NCI-H510A treated with DMSO at 0.1 percent for 48 hours (cell line): ENCODE results near the gene CST11.
"Not testable (repeated sequence)": the region's sequence is repeated elsewhere in the genome, so short reads cannot be mapped to it uniquely, and the experiment has no call there.

ENCODE experiments used
- DNase-seq: peaks from one replicate; lab custom pipeline; 2025; lab: John Stamatoyannopoulos, UW

Gene CST11, protein sequence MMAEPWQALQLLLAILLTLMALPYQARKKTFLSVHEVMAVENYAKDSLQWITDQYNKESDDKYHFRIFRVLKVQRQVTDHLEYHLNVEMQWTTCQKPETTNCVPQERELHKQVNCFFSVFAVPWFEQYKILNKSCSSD

DNA sequence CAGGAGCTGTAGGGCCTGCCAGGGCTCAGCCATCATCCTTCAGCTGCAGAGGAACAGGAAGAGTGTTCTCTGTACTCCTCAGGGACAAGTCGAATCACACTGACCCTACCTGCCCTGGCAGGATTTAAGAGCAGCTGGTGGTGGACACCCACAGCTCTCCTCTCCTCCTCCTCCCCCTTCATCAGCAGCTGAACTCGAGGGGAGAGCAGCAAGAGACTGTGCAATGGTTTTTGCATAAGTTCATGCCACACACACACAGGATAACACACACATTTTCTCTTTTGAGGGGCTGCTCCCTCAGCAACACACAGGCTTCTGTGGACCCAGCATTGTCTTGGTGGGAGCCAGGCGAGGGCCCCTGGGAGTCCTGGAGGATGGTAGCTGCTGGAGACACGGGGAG is at the start of gene CST11:
Gene CST11 (minus strand): TSS at position 101 of the 400 bp plus-strand sequence. CDS start 65 bp downstream, at position 36.
- no peak for DNase-seq

DNA sequence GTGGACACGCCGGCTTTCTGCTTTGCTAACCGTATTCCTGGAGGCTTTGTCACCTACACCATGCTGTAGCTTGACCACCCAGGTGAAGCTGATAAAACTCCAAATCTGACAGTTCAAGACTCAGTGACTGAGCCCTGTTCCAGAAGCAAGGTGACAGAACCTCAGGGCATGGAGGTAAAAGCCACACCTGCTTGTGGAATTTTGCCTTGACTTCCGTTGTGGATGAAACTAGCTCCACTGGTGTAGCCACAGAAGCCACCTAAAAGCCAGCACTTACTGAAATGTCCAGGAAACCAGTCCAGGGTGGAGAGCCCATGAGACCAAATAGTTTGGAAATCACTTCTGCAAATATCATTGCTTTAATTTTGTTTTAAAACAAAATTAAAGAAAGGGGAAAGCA is 49.2 kb upstream of the CST11 start:
- DNase-seq: no peak

DNA sequence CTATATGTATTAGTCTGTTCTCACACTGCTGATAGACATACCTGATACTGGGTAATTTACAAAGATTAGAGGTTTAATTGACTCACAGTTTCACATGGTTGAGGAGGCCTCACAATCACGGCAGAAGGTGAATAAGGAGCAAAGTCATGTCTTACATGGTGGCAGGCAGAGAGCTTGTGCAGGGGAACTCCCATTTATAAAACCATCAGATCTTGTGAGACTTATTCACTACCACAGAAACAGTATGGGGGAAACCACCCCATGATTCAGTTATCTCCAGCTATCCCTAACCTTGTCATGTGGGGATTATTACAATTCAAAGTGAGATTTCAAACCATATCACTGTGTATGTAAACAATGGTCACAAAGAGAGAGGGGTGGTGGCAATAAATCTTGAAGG is 44.9 kb upstream of the CST11 start:
- no peak for DNase-seq

DNA sequence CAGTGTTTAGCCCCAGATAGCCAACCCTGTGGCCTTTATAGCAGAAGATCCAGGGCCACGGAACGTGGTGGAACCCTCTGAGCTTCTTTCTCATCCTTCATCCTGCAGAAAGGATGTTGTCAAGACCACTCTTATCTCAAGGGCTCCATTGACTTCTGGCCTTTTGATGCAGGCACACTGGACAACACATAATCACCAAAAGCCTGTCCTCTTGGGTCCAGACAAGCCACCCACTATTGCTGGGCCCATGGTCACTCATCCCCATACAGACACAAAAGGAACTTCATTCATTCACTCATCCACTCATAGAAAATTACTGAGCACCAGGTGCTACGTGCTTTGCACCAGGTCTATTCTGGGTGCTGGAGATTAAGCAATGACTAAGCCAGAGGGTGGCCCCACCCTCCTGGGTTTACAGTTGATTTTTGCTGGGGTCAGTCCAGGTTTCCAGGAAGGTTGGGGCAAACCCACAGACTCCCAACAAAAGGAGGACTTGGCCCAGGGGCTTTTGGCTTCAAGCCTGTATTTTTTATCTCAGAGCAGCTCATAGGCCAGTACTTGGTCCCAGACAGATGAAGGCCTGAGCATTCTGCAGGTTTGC is 40.6 kb upstream of the CST11 start:
- no peak for DNase-seq

DNA sequence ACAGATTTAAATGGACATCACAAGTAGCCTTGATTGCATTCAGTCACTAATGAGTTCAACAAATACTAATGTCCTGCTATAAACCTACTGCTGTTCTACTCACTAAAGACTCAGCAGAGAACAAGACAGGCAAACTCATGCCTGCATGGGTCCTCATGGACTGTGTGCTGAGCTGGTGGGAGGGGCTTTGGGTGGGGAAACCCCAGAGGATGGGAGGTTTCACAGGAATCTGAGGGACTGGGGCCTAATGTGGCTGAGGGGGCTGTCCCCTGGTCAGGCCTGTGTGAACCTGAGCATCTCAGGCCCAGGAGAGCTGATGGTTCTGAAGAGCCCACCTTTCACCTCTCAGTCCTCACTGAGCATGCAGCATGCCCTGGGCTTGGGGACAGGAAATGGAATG is 39.6 kb upstream of the CST11 start:
- DNase-seq: no peak

DNA sequence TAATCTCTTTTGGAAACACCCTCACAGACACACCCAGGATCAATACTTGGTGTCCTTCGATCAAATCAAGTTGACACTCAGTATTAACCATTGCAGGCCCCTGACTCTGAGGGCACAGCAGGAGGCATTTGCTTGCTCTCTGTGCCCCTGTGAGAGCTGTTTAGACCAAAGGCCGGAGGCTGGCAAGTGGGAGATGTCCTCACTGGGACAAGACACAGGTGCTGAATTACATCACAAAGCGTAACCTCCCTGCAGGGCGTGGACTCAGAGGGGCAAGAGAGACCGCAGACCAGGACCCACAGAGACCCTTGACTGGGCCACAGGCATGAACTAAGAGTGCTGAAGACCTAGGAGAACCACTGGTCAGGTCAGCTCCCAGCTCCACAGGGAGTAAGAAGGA is 38.1 kb upstream of the CST11 start, which contains the start of gene CST8:
Gene CST8 (plus strand): TSS at position 301 of the 400 bp plus-strand sequence. CDS start 551 bp downstream, outside the sequence.
- no peak for DNase-seq

DNA sequence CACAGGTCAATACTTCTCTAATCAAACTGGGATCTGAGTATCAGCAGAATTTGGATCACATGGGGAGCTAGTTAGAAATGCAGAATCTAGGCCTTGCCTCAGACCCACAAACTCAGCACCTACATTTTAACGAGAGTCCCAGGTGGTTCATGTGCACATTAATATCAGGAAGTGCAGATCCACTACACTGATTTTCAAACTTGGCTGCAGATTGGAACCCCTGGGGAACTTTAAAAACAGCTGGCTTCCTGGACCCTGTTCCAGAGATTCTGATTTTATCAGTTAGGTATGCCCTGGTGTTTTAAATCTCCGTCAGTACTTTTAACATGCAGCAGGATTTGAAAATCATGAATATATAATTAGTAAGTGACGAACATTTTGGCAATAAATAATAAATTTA is 36.3 kb upstream of the CST11 start:
- no peak for DNase-seq

DNA sequence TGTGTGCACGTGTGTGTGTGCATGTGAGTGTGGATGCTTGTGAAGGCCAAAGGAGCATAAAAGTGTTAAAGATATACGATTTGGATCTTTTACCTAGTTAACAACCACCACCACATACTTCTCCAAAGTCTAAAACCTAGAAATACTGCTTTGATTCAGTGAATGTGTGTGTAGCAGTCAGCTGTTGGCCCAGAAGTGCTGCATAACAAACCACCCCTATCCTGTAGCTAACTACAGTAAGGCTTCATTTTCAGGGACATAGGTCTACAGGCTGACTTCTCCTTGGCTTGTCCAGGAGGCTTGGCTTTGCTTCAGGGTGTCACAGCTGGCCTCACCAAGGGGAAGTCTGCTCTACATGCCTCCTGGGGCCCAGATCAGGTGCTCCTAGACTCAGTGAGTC is 35.8 kb upstream of the CST11 start:
- no peak for DNase-seq

DNA sequence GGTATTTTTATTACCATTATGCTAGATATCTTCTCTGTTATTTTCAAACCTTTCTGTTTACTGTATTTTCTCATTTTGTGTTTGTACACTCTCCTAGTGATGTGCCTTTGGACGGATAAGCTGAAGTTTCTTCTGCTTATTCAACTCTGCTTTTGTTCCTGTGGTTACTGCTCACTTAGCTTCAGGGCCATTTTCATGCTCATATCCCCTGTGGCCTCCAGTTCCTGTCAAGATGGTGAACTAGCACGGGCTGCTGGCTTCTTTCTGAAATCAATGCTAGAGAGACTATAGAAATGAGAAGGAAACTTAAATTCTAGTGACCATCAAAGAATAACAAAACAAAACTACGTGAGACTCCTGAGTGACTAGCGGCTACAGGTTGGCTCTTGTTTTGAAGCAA is 31.4 kb upstream of the CST11 start:
- DNase-seq: no peak

DNA sequence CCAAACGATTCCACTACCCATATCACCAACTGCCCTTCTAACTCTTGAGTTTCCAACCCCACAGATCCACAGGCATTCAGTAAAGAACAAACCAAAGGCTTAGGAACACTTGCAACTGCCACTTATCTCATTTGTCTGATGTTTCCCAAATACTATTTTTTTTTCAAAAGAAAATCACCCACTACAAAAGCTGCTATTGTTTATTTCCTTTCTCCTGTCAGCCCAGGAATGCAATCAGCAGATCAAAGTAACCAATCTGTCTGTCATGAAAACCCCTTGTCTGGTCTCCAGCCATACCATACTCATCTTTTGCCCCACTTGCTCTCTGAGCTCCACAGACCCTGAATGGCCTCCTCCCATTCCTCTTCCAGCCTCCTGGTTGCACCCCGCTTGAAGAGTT is 29.5 kb upstream of the CST11 start:
- DNase-seq: no peak

DNA sequence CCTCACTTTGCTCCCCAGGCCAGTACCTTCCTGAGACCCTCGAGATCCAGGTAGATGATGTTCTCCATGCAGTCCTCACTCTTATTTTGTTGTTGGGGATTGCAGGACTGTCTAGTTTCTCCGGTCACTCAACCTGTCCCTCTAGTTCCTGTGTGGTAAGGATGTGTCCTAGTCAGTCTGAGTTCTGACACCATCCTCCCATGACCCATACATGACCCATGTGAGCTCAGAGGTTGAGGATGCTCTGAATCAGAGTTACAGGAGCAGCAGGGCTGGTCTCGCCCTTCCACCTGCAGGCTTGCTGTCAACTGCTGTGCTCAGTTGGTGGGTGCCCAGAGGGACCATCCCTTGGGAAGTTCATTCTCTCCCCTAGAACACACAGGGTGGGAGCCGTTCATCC is 26.4 kb upstream of the CST11 start:
- DNase-seq: no peak

DNA sequence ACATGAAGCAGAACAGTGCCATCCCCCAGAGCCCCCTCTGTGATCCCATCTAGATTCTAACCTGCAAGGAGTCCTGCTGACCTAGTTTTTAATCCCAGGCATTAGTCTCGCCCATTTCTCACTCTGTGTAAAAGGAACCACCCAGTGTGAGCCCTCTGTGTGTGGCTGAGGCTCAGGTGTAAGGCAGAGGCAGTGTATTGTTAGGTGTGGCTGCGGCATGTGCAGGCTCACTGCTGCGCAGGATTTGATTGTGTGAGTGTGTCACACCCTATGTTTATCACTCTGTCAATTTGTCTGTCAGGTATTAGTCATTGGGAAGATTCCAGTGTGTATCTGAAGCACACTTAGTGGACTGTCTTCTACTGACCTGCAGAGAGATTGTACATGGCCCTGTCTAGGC is 24.5 kb upstream of the CST11 start:
- DNase-seq: no peak

DNA sequence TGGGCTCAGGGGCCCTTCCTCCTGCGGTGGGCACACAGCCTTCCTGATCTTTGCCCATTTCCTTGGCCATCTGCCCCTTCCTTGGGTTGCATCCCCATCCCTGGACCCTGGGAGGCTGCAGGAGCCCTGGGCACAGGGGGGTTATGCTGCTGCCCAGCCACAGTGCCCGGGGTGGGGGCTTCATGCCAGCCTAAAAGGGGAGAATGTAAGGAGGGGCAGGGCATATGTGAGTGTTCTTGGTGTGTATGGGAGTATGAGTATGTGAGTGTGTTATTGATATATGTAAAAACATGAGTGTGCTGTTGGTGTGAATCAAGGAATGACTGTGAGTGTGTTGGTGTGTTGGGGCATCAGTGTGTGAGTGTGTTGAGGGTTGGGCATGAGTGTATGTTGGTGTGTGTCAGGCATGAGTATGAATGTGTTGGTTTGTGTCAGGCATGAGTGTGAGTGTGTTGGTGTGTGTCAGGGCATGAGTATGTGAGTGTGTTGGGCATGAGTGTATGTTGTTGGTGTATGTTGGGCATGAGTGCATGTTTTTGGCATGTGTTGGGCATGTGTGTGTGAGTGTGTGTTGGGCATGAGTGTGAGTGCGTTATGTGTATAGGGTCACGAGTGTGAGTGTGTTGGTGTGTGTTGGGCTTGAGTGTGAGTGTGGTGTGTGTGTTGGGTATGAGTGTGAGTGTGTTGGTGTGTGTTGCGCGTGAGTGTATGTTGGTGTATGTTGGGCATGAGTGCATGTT is 23.5 kb upstream of the CST11 start:
- no peak for DNase-seq

DNA sequence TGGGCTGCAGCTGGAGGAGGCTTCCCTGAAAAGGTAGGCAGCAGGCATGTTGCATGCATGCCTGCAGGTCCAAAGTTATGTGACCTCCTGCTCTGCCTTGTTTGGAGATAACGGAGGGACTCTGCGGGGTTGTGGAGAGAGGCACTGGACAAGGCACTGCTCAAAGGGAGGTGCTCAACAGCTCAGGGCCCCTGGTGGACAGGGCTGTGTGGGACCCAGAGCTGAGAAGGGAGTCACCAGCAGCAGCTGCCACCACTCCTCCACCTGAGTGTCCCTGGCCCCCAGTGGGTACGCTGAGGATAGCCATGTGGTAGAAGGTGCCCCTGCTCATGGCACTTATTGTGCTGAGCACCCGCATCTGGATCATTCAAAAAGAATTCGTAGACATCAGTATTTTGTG is 22.7 kb upstream of the CST11 start:
- no peak for DNase-seq

DNA sequence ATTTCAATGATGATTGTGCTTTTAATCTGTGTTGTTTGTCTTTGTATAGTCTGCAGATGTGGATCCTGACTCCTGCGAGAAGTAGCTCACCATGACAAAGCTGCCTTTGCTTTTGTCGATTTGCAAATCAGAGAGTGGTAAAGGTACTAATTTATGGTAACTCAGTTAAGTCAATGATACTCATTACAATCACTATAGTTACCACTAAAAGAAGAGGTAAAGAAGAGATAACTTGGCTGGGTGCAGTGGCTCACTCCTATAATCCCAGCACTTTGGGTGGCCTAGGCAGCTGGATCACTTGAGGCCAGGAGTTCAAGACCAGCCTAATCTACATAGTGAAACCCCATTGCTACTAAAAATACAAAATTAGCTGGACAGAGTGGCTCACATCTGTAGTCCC is 20.6 kb upstream of the CST11 start:
- not testable (repeated sequence) for DNase-seq

DNA sequence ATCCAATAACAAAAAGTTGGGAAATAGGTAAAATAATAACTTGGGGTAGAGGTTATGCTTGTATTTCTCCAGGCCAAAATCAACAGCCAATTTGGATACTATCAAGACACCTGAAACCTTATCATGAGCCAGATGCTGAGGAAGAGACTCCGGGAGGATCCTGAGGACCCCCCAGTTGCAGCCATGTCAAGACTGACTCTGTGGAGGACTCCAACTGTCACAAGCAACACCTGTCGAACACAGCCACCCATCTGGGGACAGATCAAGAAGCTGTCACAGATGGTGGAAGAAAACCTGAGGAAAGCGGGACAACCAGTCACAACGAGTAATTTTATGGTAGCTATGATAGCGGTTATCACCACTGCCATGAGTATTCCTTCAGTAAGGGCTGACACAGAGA is 19.6 kb upstream of the CST11 start:
- not testable (repeated sequence) for DNase-seq

DNA sequence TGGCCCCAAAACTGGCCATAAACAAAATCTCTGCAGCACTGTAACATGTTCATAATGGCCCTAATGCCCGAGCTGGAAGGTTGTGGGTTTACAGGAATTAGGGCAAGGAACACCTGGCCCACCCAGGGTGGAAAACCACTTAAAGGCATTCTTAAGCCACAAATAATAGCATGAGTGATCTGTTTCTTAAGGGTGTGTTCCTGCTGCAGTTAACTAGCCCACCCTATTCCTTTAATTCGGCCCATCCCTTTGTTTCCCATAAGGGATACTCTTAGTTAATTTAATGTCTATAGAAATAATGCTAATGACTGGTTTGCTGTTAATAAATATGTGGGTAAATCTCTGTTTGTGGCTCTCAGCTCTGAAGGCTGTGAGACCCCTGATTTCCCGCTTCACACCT is 14.3 kb upstream of the CST11 start:
- DNase-seq: not testable (repeated sequence)

DNA sequence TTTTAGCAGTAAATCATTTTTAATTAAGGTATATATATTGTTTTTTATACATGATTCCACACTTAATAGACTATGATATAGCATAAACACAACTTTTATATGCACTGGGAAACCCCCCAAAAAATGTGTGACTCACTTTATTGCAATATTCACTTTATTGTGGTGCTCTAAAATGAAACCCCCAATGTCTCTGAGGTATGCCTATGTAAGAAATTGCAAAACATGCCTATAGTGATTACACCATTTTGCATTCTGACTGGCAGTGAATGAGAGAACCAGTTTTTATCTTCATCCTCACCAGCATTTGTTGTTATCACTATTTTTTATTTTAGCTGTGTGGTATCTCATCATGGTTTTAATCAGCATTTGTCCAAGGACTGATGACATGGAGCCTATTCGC is 8.5 kb upstream of the CST11 start:
- no peak for DNase-seq

DNA sequence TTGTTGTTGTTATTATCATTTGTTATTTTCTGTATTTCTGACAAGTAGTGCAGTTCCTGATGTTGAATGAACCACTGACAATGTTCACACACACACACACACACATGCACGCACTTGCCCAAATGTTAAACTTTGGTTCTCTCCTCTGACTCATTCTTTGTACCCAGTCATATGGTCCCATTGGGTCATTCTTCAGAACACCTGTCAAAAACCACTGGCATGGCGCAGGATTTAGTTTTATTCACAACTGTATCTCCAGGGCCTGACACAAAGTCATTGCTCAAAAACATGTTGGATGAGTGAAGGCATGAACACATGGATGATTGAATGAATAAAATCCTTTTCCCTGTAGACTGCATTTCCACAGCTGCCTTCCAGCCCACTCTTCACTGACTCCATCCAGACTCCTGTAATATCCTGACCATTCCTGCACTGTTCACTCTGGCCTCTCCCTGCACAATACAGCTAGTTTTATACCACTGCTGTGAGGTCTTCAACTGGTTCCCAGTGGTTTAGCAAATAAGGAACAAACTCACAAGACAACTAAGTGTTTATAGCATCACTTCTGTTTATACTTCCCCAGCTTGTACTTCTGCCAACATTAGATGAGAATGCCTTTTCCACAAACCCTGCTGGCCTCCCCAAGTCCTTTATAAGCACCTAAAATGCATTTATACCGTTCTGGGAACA is 6.9 kb upstream of the CST11 start:
- no peak for DNase-seq

DNA sequence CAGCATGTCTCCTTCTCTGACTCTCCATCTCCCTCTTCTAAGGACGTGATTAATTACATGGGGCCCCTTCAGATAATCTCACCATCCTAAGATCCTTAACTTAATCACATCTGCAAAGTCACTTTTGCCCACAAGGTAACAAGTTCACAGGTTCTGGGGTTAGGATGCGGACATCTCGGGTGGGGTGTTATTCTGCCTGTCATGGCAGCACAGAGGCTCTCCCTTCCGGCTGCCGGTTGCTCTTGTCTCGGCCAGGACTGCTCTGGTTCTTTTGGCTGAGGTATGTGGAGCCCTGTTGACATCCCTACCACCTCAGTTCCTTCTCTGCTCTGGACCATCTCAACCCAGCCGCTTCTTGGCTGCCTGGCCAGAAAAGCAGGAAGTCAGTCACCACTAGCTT is 4.2 kb upstream of the CST11 start:
- DNase-seq: no peak

DNA sequence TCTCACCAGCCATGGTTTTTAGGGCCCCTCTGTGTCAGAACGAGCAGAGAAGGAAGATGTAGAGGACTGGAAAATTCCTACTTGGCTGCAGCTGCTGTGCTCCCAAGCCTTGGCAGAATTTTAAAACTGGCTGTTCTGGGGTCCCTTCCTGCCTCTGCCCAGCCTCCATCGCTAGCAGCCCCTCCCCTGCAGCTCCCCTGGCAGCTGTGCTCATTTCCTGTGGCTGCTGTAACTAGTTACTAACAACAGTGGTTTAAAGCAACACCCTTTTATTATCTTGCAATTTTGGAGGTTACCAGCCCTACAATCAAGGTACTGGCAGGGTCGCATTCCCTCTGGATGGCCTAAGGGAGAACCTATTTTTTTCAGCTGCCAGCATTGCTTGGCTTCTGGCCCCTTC is 3.7 kb upstream of the CST11 start:
- DNase-seq: no peak

DNA sequence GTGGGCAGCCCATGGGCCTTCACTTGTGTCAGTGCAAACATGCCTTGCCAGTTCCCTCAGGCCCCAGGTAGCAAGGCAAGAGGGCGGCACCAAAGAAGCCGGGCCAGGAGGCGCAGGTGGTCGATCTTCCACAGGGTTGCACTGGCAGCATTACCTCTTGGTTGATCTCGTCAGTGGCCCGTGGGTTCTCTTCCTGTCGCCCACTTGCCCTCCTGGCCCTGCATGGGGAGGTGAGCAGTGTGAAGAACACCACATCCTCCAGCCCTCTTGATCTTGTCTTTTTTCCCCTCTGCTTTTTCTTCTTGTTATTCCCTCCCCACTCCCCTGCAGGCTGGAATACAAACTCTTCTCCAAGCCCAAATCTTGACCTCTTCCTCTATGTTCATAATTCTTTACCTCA is 3.0 kb upstream of the CST11 start:
- no peak for DNase-seq

DNA sequence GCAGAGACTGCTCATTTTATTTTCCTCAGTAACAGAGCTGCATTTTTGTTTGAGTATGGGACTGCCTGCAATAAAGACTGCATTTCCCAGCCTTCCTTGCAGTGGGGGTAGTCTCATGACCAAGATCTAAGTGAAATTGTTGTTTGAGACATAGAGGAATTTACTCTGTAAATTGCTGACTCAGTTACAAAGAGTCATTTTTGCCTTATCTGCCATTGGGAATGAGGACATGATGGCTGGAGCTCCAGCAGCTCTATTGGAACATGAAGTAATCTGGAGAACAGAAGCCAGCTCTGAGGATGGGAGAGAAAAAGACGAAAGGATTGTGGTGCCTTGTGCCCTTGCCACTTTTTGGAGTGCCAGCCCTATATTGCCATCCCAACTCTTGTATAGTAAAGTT is 2.1 kb upstream of the CST11 start:
- no peak for DNase-seq
